GM21576 (cell line): ENCODE results near the gene SDK1.

Experiments
- ATAC-seq: cut with Tn5 transposase; IDR thresholded peaks from one replicate; pipeline ENCODE4 v1.9.1; 2021; ENCODE audit warnings: mild to moderate bottlenecking, moderate library complexity; ENCODE audit not compliant: unreplicated experiment

Gene SDK1

GRCh38 chr7:4179688-4180380 lies 878.8 kb downstream of the SDK1 start:
- ATAC-seq, result no peak

GRCh38 chr7:4181446-4181845 lies 880.4 kb downstream of the SDK1 start:
- no peak for ATAC-seq

- ATAC-seq, result no peak
Measured at GRCh38 chr7:4182605-4183300, 881.7 kb downstream of the SDK1 start.

- ATAC-seq, result no peak
Measured at GRCh38 chr7:4184653-4185052, 883.6 kb downstream of the SDK1 start.

- ATAC-seq, result no peak
Measured at GRCh38 chr7:4185136-4185535, 884.1 kb downstream of the SDK1 start.

GRCh38 chr7:4185721-4186512 lies 884.9 kb downstream of the SDK1 start:
- ATAC-seq, result no peak

- no peak for ATAC-seq
Measured at GRCh38 chr7:4186513-4186780, 885.4 kb downstream of the SDK1 start.

- ATAC-seq, result no peak
Measured at GRCh38 chr7:4188651-4189050, 887.6 kb downstream of the SDK1 start.

GRCh38 chr7:4189131-4189570 lies 888.1 kb downstream of the SDK1 start:
- ATAC-seq, result no peak

- ATAC-seq, result no peak
Measured at GRCh38 chr7:4190010-4190981, 889.2 kb downstream of the SDK1 start.

GRCh38 chr7:4191046-4191445 lies 890.0 kb downstream of the SDK1 start:
- ATAC-seq, result no peak

GRCh38 chr7:4191525-4191924 lies 890.5 kb downstream of the SDK1 start:
- ATAC-seq, result no peak

GRCh38 chr7:4195660-4196059 lies 894.6 kb downstream of the SDK1 start:
- ATAC-seq, result no peak

GRCh38 chr7:4196121-4196819 lies 895.2 kb downstream of the SDK1 start:
- no peak for ATAC-seq

- no peak for ATAC-seq
Measured at GRCh38 chr7:4198301-4198700, 897.2 kb downstream of the SDK1 start.

GRCh38 chr7:4200546-4201094 lies 899.6 kb downstream of the SDK1 start:
- ATAC-seq, result no peak

GRCh38 chr7:4201566-4201965 lies 900.5 kb downstream of the SDK1 start:
- no peak for ATAC-seq

GRCh38 chr7:4202154-4202736 lies 901.2 kb downstream of the SDK1 start:
- ATAC-seq, result no peak

- no peak for ATAC-seq
Measured at GRCh38 chr7:4202954-4203353, 901.9 kb downstream of the SDK1 start.
